HEK293 (cell line): ENCODE results near the gene FAM200B.

Experiments used
- CTCF ChIA-PET: fragments of 350-600 bp; formaldehyde crosslinking; extraction: SDS; loops from one replicate; lab custom pipeline; 2021; ENCODE audit warnings: antibody characterized with exemption; lab: Yijun Ruan, JAX
- POLR2A ChIA-PET: fragments of 300-600 bp; formaldehyde crosslinking; extraction: SDS; loops from one replicate; lab custom pipeline; 2020; ENCODE audit warnings: antibody characterized with exemption, inconsistent platforms; lab: Yijun Ruan, JAX
- H3K27ac ChIP-seq: fragments of 200-500 bp; sonication (Bioruptor generic); 2 replicates; pipeline ENCODE4 v1.5.1; 2014; ENCODE audit warnings: low read depth, low read length, control low read depth, inconsistent platforms; ENCODE audit errors: extremely low read depth
- H3K36me3 ChIP-seq, 2 experiments: fragments of 200-500 bp in 1 of 2; sonication (Bioruptor generic) in 1 of 2; 1 replicate in 1 of 2; 2 replicates in 1 of 2; pipeline ENCODE4 v1.5.1; 2014 to 2017; ENCODE audit warnings: inconsistent platforms in 2 of 2, low read length in 2 of 2; ENCODE audit not compliant: control insufficient read depth in 2 of 2, insufficient read depth in 1 of 2
- H3K4me1 ChIP-seq: fragments of 200-500 bp; sonication (Bioruptor generic); 2 replicates; pipeline ENCODE4 v1.5.1; 2014; ENCODE audit warnings: mild to moderate bottlenecking, low read length, inconsistent platforms; ENCODE audit not compliant: control insufficient read depth, insufficient read depth
- H3K4me3 ChIP-seq: 2 replicates; pipeline ENCODE4 v1.5.1; 2011; ENCODE audit warnings: low read depth, mild to moderate bottlenecking, control low read depth, low read length, moderate library complexity
- H3K9me3 ChIP-seq: fragments of 200-500 bp; sonication (Bioruptor generic); 2 replicates; pipeline ENCODE4 v1.5.1; 2014; ENCODE audit warnings: low read depth, low read length, inconsistent platforms; ENCODE audit not compliant: control insufficient read depth, insufficient read depth
- FEZF1 ChIP-seq: fragments of 450-650 bp; formaldehyde crosslinking; IDR thresholded peaks from 2 replicates; pipeline ENCODE4 v1.5.1; 2016; ENCODE audit warnings: missing biosample characterization, missing genetic modification characterization
- GLI2 ChIP-seq: fragments of 450-650 bp; formaldehyde crosslinking; IDR thresholded peaks from 2 replicates; pipeline ENCODE4; 2017; ENCODE audit warnings: missing biosample characterization, missing genetic modification characterization, low read depth, borderline replicate concordance
- GLI4 ChIP-seq: fragments of 450-650 bp; formaldehyde crosslinking; IDR thresholded peaks from 2 replicates; pipeline ENCODE4 v1.5.1; 2016; ENCODE audit warnings: missing biosample characterization, missing genetic modification characterization
- HOXC10 ChIP-seq: sonication (generic); formaldehyde crosslinking; IDR thresholded peaks from 2 replicates; pipeline ENCODE4 v1.8.1; 2023; ENCODE audit warnings: mild to moderate bottlenecking, missing genetic modification reagents
- KLF1 ChIP-seq: fragments of 450-650 bp; formaldehyde crosslinking; IDR thresholded peaks from 2 replicates; pipeline ENCODE4 v1.5.1; 2016; ENCODE audit warnings: missing biosample characterization, missing genetic modification characterization
- MYNN ChIP-seq: fragments of 450-650 bp; formaldehyde crosslinking; IDR thresholded peaks from 2 replicates; pipeline ENCODE4 v1.5.1; 2016; ENCODE audit warnings: missing biosample characterization, missing genetic modification characterization, borderline replicate concordance
- OSR2 ChIP-seq: fragments of 450-650 bp; formaldehyde crosslinking; IDR thresholded peaks from 2 replicates; pipeline ENCODE4 v1.5.1; 2016; ENCODE audit warnings: missing biosample characterization, missing genetic modification characterization
- PRDM1 ChIP-seq: fragments of 450-650 bp; formaldehyde crosslinking; IDR thresholded peaks from 2 replicates; pipeline ENCODE4; 2016; ENCODE audit warnings: missing biosample characterization, missing genetic modification characterization
- SALL2 ChIP-seq: fragments of 450-650 bp; formaldehyde crosslinking; IDR thresholded peaks from 2 replicates; pipeline ENCODE4 v1.5.0; 2017; ENCODE audit warnings: missing biosample characterization, mild to moderate bottlenecking, missing genetic modification characterization, borderline replicate concordance
- SCRT1 ChIP-seq: fragments of 450-650 bp; formaldehyde crosslinking; IDR thresholded peaks from 2 replicates; pipeline ENCODE4 v1.5.1; 2016; ENCODE audit warnings: missing biosample characterization, missing genetic modification characterization, borderline replicate concordance
- ZBTB1 ChIP-seq: fragments of 450-650 bp; formaldehyde crosslinking; IDR thresholded peaks from 2 replicates; pipeline ENCODE4 v1.5.1; 2016; ENCODE audit warnings: missing biosample characterization, missing genetic modification characterization
- ZBTB21 ChIP-seq: fragments of 450-650 bp; formaldehyde crosslinking; IDR thresholded peaks from 2 replicates; pipeline ENCODE4 v1.5.1; 2017; ENCODE audit warnings: missing biosample characterization, missing genetic modification characterization
- ZBTB7A ChIP-seq: fragments of 450-650 bp; formaldehyde crosslinking; IDR thresholded peaks from 2 replicates; pipeline ENCODE4 v1.5.1; 2016; ENCODE audit warnings: low read depth, missing biosample characterization, missing genetic modification characterization
- ZFP41 ChIP-seq: fragments of 450-650 bp; formaldehyde crosslinking; IDR thresholded peaks from 2 replicates; pipeline ENCODE4 v1.5.1; 2016; ENCODE audit warnings: missing biosample characterization, missing genetic modification characterization, borderline replicate concordance
- ZNF10 ChIP-seq: fragments of 450-650 bp; formaldehyde crosslinking; IDR thresholded peaks from 2 replicates; pipeline ENCODE4 v1.5.1; 2017; ENCODE audit warnings: missing biosample characterization, missing genetic modification characterization
- ZNF114 ChIP-seq: fragments of 450-650 bp; formaldehyde crosslinking; IDR thresholded peaks from 2 replicates; pipeline ENCODE4 v1.5.0; 2017; ENCODE audit warnings: missing biosample characterization, missing genetic modification characterization
- ZNF140 ChIP-seq: fragments of 450-650 bp; formaldehyde crosslinking; IDR thresholded peaks from 2 replicates; pipeline ENCODE4 v1.5.1; 2016; ENCODE audit warnings: missing biosample characterization, missing genetic modification characterization
- ZNF146 ChIP-seq: fragments of 450-650 bp; formaldehyde crosslinking; IDR thresholded peaks from 2 replicates; pipeline ENCODE4 v1.5.1; 2016; ENCODE audit warnings: missing biosample characterization, missing genetic modification characterization
- ZNF157 ChIP-seq: fragments of 450-650 bp; formaldehyde crosslinking; IDR thresholded peaks from 2 replicates; pipeline ENCODE4 v1.5.1; 2016; ENCODE audit warnings: missing biosample characterization, missing genetic modification characterization
- ZNF335 ChIP-seq: fragments of 450-650 bp; formaldehyde crosslinking; conservative IDR thresholded peaks from 2 replicates; pipeline ENCODE4 v1.5.1; 2016; ENCODE audit warnings: missing biosample characterization, missing genetic modification characterization
- ZNF341 ChIP-seq: fragments of 450-650 bp; formaldehyde crosslinking; IDR thresholded peaks from 2 replicates; pipeline ENCODE4; 2016; ENCODE audit warnings: low read depth, missing biosample characterization, missing genetic modification characterization
- ZNF530 ChIP-seq: fragments of 450-650 bp; formaldehyde crosslinking; IDR thresholded peaks from 2 replicates; pipeline ENCODE4 v1.5.1; 2016; ENCODE audit warnings: low read depth, missing biosample characterization, missing genetic modification characterization
- ZNF544 ChIP-seq: fragments of 450-650 bp; formaldehyde crosslinking; IDR thresholded peaks from 2 replicates; pipeline ENCODE4 v1.5.0; 2017; ENCODE audit warnings: missing biosample characterization, missing genetic modification characterization
- ZNF549 ChIP-seq: fragments of 450-650 bp; IDR thresholded peaks from 2 replicates; pipeline ENCODE4 v1.5.1; 2018; ENCODE audit warnings: missing biosample characterization, missing genetic modification characterization, mild to moderate bottlenecking, inconsistent platforms, moderate library complexity
- ZNF610 ChIP-seq: fragments of 450-650 bp; formaldehyde crosslinking; IDR thresholded peaks from 2 replicates; pipeline ENCODE4 v1.5.1; 2016; ENCODE audit warnings: missing biosample characterization, missing genetic modification characterization, borderline replicate concordance
- ZNF664 ChIP-seq: fragments of 450-650 bp; formaldehyde crosslinking; IDR thresholded peaks from 2 replicates; pipeline ENCODE4 v1.5.1; 2016; ENCODE audit warnings: missing biosample characterization, missing genetic modification characterization
- ZNF670 ChIP-seq: fragments of 450-650 bp; formaldehyde crosslinking; IDR thresholded peaks from 2 replicates; pipeline ENCODE4 v1.5.1; 2016; ENCODE audit warnings: missing biosample characterization, missing genetic modification characterization, low read depth
- ZNF747 ChIP-seq: fragments of 450-650 bp; formaldehyde crosslinking; IDR thresholded peaks from 2 replicates; pipeline ENCODE4 v1.5.1; 2016; ENCODE audit warnings: missing biosample characterization, missing genetic modification characterization
- ZSCAN30 ChIP-seq: fragments of 450-650 bp; IDR thresholded peaks from 2 replicates; pipeline ENCODE4 v1.5.1; 2018; ENCODE audit warnings: missing biosample characterization, mild to moderate bottlenecking, missing genetic modification characterization, moderate library complexity
- TF ChIP-seq, protein P1 (sequence below): fragments of 450-650 bp; formaldehyde crosslinking; IDR thresholded peaks from 2 replicates; pipeline ENCODE4 v1.5.1; 2017; ENCODE audit warnings: missing biosample characterization, missing genetic modification characterization
- TF ChIP-seq, protein P2 (sequence below): fragments of 450-650 bp; formaldehyde crosslinking; IDR thresholded peaks from 2 replicates; pipeline ENCODE4 v1.5.1; 2016; ENCODE audit warnings: missing biosample characterization, missing genetic modification characterization
- TF ChIP-seq, protein P3 (sequence below): fragments of 450-650 bp; formaldehyde crosslinking; IDR thresholded peaks from 2 replicates; pipeline ENCODE4 v1.5.1; 2016; ENCODE audit warnings: missing biosample characterization, missing genetic modification characterization

The FAM200B gene

DNA sequence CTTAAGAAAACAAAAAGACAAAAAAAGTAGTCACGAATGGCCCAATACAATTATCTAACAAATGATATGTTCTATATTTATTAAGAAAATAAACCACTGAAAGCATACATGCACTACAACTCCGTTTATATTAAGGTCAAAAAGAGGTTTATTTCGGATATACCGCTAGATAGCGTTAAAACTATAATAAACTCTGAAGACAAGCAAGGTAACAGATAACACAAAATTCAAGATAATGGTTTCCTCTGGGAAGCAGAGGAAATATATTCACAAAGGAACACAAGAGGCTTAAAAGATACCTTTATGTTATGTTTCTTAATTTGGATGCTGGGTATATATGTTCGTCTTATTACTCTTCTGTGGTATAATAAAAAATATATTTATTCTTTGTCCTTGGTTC lies 4.7 kb upstream of the FAM200B start:
- CTCF ChIA-PET: interaction anchor here (0.9 kb wide), 1 partner anchor 18 kb away, joined by 3 read pairs; no protein-coding TSS in a partner anchor
- POLR2A ChIA-PET: no interaction called here
- no peak for TF ChIP-seq ZNF747 (tag by site-specific recombination)
- no peak for TF ChIP-seq ZFP41
- TF ChIP-seq ZNF157 (tag by site-specific recombination): no peak
- TF ChIP-seq KLF1 (tag by site-specific recombination): no peak

DNA sequence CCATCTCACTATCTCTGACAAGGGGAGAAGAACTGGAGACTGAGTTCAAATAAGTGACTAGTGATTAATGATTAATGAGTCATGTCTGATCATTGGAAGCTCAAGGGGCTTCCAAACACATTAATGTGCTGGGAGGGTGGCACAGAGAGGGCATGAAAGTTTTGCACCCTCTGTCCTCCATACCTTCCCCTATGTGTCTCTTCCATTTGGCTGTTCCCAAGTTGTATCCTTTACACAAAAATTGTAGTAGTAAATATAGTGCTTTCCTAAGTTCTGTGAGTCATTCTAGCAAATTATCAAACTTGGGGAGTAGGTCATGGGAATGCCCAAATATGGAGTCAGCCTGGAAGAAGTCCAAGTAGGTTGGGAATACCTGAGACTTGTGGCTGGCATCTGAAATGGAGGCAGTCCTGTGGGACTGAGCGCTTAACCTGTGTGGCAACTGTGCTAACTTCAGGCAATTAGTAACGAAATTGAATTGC lies 4.1 kb upstream of the FAM200B start:
- Histone ChIP-seq H3K27ac (no peak overlapping the region; the same call in 1 of the 2 replicates), H3K9me3 (no peaks in the 10 kb centered on the region), H3K36me3 (peaks cover 0 to 2% of the 10 kb centered on the region in 2 experiments; a peak in 1 of 3 replicates), H3K4me3 (no peak overlapping the region; the same call in 1 of the 2 replicates), H3K4me1 (no peaks in the 10 kb centered on the region)
- ChIA-PET CTCF (interaction anchor here (0.9 kb wide), 1 partner anchor 19 kb away, joined by 3 read pairs; no protein-coding TSS in a partner anchor), POLR2A (no interaction called here)
- no peak for TF ChIP-seq ZNF530 (tag by site-specific recombination)
- no peak for TF ChIP-seq ZNF140 (tag by site-specific recombination)
- 0 out of 2 replicates have a peak, but pooled peaks have one; percentile 17 for TF ChIP-seq ZNF335 (tag by site-specific recombination)
- TF ChIP-seq ZNF146 (tag by site-specific recombination): no peak
- TF ChIP-seq ZNF114 (tag by site-specific recombination): no peak
- TF ChIP-seq HOXC10 (CRISPR knock-in tag): no peak
- TF ChIP-seq ZSCAN30: no peak
- TF ChIP-seq ZBTB21 (tag by site-specific recombination): no peak
- TF ChIP-seq ZNF610 (tag by site-specific recombination): no peak
- peak; percentile 28; the same call in 1 of the 2 replicates for TF ChIP-seq OSR2 (tag by site-specific recombination)
- TF ChIP-seq PRDM1 (tag by site-specific recombination): no peak
- TF ChIP-seq ZBTB1 (tag by site-specific recombination): no peak
- no peak for TF ChIP-seq ZNF670 (tag by site-specific recombination)
- TF ChIP-seq ZNF544: no peak
- TF ChIP-seq MYNN (tag by site-specific recombination): no peak
- no peak for TF ChIP-seq ZBTB7A
- no peak for TF ChIP-seq ZNF549
- TF ChIP-seq ZNF664 (tag by site-specific recombination): no peak
- TF ChIP-seq ZNF341 (tag by site-specific recombination): peak; percentile 36
- TF ChIP-seq ZNF10 (tag by site-specific recombination): no peak
- no peak for TF ChIP-seq GLI2 (tag by site-specific recombination)
- TF ChIP-seq FEZF1 (tag by site-specific recombination): no peak
- TF ChIP-seq, protein P1, sequence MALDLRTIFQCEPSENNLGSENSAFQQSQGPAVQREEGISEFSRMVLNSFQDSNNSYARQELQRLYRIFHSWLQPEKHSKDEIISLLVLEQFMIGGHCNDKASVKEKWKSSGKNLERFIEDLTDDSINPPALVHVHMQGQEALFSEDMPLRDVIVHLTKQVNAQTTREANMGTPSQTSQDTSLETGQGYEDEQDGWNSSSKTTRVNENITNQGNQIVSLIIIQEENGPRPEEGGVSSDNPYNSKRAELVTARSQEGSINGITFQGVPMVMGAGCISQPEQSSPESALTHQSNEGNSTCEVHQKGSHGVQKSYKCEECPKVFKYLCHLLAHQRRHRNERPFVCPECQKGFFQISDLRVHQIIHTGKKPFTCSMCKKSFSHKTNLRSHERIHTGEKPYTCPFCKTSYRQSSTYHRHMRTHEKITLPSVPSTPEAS (tag by site-specific recombination): no peak
- no peak for TF ChIP-seq GLI4 (tag by site-specific recombination)
- TF ChIP-seq, protein P2, sequence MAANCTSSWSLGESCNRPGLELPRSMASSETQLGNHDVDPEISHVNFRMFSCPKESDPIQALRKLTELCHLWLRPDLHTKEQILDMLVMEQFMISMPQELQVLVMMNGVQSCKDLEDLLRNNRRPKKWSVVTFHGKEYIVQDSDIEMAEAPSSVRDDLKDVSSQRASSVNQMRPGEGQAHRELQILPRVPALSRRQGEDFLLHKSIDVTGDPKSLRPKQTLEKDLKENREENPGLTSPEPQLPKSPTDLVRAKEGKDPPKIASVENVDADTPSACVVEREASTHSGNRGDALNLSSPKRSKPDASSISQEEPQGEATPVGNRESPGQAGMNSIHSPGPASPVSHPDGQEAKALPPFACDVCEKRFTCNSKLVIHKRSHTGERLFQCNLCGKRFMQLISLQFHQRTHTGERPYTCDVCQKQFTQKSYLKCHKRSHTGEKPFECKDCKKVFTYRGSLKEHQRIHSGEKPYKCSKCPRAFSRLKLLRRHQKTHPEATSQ (tag by site-specific recombination): no peak
- TF ChIP-seq SALL2: no peak
- TF ChIP-seq, protein P3, sequence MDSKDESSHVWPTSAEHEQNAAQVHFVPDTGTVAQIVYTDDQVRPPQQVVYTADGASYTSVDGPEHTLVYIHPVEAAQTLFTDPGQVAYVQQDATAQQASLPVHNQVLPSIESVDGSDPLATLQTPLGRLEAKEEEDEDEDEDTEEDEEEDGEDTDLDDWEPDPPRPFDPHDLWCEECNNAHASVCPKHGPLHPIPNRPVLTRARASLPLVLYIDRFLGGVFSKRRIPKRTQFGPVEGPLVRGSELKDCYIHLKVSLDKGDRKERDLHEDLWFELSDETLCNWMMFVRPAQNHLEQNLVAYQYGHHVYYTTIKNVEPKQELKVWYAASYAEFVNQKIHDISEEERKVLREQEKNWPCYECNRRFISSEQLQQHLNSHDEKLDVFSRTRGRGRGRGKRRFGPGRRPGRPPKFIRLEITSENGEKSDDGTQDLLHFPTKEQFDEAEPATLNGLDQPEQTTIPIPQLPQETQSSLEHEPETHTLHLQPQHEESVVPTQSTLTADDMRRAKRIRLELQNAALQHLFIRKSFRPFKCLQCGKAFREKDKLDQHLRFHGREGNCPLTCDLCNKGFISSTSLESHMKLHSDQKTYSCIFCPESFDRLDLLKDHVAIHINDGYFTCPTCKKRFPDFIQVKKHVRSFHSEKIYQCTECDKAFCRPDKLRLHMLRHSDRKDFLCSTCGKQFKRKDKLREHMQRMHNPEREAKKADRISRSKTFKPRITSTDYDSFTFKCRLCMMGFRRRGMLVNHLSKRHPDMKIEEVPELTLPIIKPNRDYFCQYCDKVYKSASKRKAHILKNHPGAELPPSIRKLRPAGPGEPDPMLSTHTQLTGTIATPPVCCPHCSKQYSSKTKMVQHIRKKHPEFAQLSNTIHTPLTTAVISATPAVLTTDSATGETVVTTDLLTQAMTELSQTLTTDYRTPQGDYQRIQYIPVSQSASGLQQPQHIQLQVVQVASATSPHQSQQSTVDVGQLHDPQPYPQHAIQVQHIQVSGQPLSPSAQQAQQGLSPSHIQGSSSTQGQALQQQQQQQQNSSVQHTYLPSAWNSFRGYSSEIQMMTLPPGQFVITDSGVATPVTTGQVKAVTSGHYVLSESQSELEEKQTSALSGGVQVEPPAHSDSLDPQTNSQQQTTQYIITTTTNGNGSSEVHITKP (tag by site-specific recombination): peak; percentile 98
- TF ChIP-seq SCRT1: peak; percentile 90

More for the DNA sequence above, 4.7 kb upstream of the FAM200B start:
- Histone ChIP-seq H3K4me1 (no peaks in the 10 kb centered on the region), H3K27ac (no peak overlapping the region), H3K4me3 (no peak overlapping the region), H3K9me3 (no peaks in the 10 kb centered on the region), H3K36me3 (peaks cover 0 to 6% of the 10 kb centered on the region in 2 experiments; a peak in 1 of 3 replicates)
